ENCODE results near the gene PDYN.

PDYN gene

GRCh38 chr20:1943275-1944002, 50.4 kb downstream of the PDYN start:
- Histone ChIP-seq H3K4me2 (ENCODE audit: low read depth, low read length, poor library complexity, severe bottlenecking) (no peak overlapping the region), H3K27ac (ENCODE audit: low read depth, low read length) (no peak overlapping the region), H3K4me3 (ENCODE audit: insufficient read depth, low read length, poor library complexity, severe bottlenecking) (no peak overlapping the region), H3K9ac (ENCODE audit: low read length) (no peak overlapping the region), H3K79me2 (ENCODE audit: insufficient read depth, low read length) (no peaks in the 10 kb centered on the region), H3K9me3 (ENCODE audit: insufficient read depth, low read length) (no peaks in the 10 kb centered on the region), H3K36me3 (ENCODE audit: low read length) (no peaks in the 10 kb centered on the region), H2AFZ (ENCODE audit: low read depth, low read length, severe bottlenecking) (no peak overlapping the region), H3K27me3 (ENCODE audit: low read length) (no peaks in the 10 kb centered on the region), H3K9me2 (replicated peaks; ENCODE audit: insufficient read depth, low read length) (no peaks in the 10 kb centered on the region), H3F3A (ENCODE audit: insufficient read depth) (no peaks in the 10 kb centered on the region), H4K20me1 (ENCODE audit: low read depth, low read length) (no peaks in the 10 kb centered on the region)
- TF ChIP-seq CTCF (IDR thresholded peaks at IDR 0.05; ENCODE audit: insufficient read depth, low read length, poor library complexity, severe bottlenecking): no peak

GRCh38 chr20:1942486-1943274, 51.2 kb downstream of the PDYN start:
- no peak for TF ChIP-seq CTCF (IDR thresholded peaks at IDR 0.05; ENCODE audit: insufficient read depth, low read length, poor library complexity, severe bottlenecking)
- TF ChIP-seq EZH2phosphoT487 (conservative IDR thresholded peaks at IDR 0.05; ENCODE audit: low read length): no peak
- H3K27me3 ChIP-seq (ENCODE audit: low read length): no peaks in the 10 kb centered on the region

GRCh38 chr20:1942061-1942460, 51.8 kb downstream of the PDYN start:
- Histone ChIP-seq H4K20me1 (ENCODE audit: low read depth, low read length) (no peaks in the 10 kb centered on the region), H3K79me2 (ENCODE audit: insufficient read depth, low read length) (no peaks in the 10 kb centered on the region), H3K27ac (ENCODE audit: low read depth, low read length) (no peak overlapping the region), H3K9me3 (ENCODE audit: insufficient read depth, low read length) (no peaks in the 10 kb centered on the region), H3K9me2 (replicated peaks; ENCODE audit: insufficient read depth, low read length) (no peaks in the 10 kb centered on the region), H3K4me2 (ENCODE audit: low read depth, low read length, poor library complexity, severe bottlenecking) (no peak overlapping the region), H3F3A (ENCODE audit: insufficient read depth) (no peaks in the 10 kb centered on the region), H3K27me3 (ENCODE audit: low read length) (no peaks in the 10 kb centered on the region), H3K4me3 (ENCODE audit: insufficient read depth, low read length, poor library complexity, severe bottlenecking) (no peak overlapping the region), H2AFZ (ENCODE audit: low read depth, low read length, severe bottlenecking) (no peak overlapping the region), H3K9ac (ENCODE audit: low read length) (no peak overlapping the region), H3K36me3 (ENCODE audit: low read length) (no peaks in the 10 kb centered on the region)
- TF ChIP-seq EZH2phosphoT487 (conservative IDR thresholded peaks at IDR 0.05; ENCODE audit: low read length) (no peak), CTCF (IDR thresholded peaks at IDR 0.05; ENCODE audit: insufficient read depth, low read length, poor library complexity, severe bottlenecking) (no peak)

More at GRCh38 chr20:1942486-1943274, 51.2 kb downstream of the PDYN start:
- no peak overlapping the region for H2AFZ ChIP-seq (ENCODE audit: low read depth, low read length, severe bottlenecking)
- no peak overlapping the region for H3K4me3 ChIP-seq (ENCODE audit: insufficient read depth, low read length, poor library complexity, severe bottlenecking)
- H3K9me2 ChIP-seq (replicated peaks; ENCODE audit: insufficient read depth, low read length): no peaks in the 10 kb centered on the region
- no peaks in the 10 kb centered on the region for H3K36me3 ChIP-seq (ENCODE audit: low read length)
- H3K9me3 ChIP-seq (ENCODE audit: insufficient read depth, low read length): no peaks in the 10 kb centered on the region
- no peak overlapping the region for H3K9ac ChIP-seq (ENCODE audit: low read length)
- no peak overlapping the region for H3K4me2 ChIP-seq (ENCODE audit: low read depth, low read length, poor library complexity, severe bottlenecking)
- H4K20me1 ChIP-seq (ENCODE audit: low read depth, low read length): no peaks in the 10 kb centered on the region
- H3K27ac ChIP-seq (ENCODE audit: low read depth, low read length): no peak overlapping the region
- no peaks in the 10 kb centered on the region for H3F3A ChIP-seq (ENCODE audit: insufficient read depth)
- no peaks in the 10 kb centered on the region for H3K79me2 ChIP-seq (ENCODE audit: insufficient read depth, low read length)

Data from SU-DHL-6 (cell line).